Measurements from ENCODE around the gene PKN1.
"Not testable (repeated sequence)": the region's sequence is repeated elsewhere in the genome, so short reads cannot be mapped to it uniquely, and the experiment has no call there.

The PKN1 gene

DNA sequence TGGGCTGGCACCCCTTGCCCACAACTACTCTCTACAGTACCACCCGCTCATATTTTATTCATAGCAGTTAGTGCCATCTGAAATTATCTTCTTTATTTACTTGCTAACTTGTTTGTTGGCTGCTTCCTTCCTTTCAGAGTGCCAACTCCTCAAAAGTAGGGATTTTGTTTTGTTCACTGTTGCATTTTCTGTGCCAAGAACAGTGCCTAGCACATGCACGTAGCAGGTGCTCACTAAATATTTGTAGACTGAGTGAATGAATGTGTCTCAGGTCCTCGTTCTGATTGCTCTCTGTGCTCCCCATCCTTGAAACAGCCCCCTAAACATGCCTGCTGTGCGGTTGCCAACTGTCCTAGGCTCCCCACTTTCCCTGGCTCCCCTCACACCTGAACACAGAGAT is 61.3 kb downstream of the PKN1 start:
- no peak for DNase-seq

DNA sequence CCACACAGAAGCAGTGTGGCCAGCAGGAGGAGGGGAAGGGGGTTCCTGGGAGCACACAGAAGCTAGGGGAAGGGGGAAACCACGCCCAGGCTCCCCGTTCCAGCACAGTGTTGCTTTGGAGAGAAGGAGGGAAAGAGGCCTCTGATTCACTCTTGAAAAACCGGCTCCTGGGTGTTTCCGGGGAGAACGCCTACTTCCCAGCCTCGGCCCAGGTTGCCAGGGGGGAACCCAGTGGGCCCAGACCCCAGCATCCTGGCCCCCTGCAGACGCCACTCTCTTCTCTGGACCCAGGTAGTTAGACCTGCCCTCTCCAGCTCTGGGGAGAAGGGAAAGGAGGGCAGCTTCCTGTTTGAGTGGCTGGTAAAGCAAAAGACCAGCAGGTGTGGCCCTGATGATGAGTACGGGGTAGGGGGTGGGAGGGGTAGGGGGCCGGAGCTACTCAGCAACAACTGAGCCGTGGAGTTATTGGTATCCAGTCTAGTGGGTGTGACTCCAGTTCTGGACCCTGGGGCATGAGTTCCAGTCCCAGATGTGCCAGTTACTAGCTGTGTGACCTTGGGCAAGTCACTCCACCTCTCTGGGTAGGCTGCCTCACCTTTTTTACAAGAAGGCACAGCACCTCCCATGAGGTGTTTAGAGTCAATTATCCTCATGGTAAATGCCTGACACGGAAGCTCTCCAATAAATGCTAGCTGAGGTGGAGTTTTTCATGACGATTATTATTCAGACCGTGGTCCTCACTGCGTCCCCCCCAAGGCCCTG is 62.0 kb downstream of the PKN1 start:
- no peak for DNase-seq

DNA sequence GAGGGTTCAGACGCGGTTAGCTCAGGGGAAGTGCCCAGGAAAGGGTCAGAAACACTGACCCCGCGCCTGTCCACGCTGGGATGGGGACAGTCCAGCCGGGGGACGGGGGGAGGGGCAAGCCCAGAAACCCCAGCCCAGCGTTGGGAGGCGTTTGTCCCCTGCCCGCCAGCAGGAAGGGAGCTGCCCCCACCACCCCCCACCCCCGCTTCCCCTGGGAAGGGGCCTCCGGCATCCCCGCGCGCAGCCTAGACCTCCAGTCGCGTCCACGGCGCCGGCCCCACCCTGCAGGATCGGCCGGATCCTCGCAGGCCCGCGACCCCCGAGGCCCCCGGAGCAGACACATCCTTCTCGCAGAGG is 62.5 kb downstream of the PKN1 start:
- DNase-seq, result no peak

DNA sequence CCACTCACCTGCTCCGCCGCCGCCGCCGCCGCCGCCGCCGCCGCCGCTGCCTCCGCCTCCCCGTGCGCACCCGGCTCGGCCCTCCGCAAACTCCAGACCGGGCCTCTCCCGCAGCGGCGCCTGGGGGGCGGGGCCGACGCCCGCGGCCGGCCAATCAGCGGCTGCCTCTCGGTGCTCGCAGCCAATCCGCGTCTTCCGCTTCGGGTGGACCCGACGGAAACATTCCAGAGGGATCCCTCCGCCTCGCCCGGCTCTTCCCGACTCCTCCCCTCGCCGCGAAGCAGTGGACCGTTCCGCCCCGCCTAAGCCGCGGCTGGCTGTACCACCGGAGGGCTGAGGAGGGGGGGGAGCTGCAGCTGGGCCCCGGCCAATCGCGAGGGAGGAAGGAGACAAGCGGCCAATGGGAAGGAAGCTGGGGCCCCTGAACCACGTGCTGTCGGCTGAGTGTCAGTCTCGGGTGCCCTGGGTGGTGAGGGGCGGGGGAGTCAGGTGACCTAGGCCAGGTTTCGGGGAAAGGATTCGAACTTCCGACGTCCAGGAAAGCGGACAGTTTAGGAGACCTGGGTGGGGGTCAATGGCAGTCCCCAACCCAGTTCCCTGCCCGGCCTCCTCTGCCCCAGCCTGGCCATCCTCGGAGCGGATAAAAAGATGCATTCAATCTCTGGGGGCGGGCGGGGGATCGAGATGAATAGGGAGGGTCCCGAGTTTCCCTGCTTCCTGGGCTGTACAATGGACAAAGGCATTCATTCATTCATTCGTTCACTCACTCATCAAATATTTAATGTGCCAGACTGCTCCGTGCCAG is 63.1 kb downstream of the PKN1 start, which contains the start of gene GIPC1:
Gene GIPC1 (minus strand): TSS at position 99 of the 805 bp plus-strand sequence. CDS start 13,151 bp downstream, outside the sequence.
- DNase-seq, result peak; percentile 98

DNA sequence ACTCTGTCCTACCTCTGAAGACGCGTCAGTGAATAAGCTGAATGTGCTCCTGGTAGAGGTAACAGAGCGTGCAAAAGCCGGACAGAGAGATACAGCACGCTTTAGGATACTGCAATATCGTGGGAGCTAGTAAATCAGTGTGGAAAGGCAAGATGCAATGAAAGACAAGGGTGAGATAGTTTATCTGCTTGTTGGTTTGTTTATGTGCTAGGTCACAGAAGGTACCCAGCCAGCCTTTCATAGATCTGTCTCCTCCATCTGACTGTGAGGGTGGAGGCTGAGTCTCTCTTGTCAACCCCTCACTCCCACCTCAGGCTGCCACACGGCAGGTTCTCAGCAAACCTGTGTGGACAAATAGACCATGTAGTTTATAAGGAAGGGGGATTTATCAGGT is 63.7 kb downstream of the PKN1 start:
- DNase-seq, result no peak

DNA sequence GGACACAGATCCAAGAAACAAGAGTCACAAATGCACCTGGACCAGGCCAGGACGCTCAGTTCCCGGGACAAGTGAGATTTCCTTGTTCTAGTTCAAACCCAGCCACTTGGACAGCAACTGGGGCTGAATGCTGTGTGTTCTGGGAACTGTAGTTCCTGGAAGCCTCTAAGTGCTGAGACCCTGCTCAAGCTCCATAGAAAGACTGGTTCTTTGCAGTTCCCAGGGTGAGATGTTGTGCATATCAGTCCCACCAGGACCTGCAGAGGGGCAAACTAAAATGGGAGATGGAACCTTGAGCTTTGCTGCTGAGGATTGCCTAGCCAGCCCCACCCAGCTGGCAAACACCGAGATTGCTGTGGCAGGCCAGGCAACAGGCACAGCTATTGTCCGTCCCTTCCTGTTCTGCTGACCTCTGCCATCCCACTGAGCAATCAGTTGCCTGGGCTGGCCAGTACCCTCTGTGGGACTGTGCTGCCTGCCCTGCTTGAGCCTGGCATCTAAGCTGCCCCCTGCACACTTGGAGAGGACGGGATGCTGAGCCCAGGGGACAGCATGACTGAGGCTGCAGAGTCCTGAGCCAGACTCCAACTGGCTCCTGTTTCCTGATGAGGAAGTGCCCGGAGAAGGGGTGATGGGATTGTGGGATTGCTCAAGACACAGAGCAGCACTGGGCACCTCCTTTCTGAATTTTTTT is 64.3 kb downstream of the PKN1 start:
- peak; percentile 30 for DNase-seq

DNA sequence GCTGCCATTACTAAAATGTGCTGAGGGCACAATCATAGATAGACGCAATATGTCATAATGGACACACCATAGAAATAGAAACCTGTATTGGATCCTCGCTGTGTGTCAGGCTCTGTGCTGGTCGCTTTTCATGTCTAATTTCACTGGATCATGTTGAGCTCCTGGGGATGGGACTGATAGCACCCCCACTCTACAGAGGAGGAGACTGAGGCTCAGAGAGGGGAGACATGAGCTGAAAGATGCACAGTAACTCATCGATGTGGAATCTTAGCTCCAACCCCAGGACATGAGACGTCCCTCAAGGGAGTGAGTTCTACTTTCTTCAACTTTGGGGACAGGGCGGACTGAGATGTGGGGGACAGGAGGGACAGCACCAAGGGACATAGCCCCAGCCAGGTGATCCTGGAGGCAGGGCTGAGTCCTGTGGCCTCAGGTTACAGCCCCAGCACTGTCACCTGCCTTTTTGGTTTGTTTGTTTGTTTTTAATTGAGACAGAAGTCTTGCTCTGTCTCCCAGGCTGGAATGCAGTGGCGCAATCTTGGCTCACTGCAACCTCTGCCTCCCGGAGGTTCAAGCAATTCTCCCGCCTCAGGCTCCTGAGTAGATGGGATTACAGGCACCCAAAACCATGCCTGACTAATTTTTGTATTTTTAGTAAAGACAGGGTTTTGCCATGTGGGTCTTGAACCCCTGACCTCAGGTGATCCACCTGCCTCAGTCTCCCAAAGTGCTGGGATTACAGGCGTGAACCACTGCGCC is 69.4 kb downstream of the PKN1 start:
- no peak for DNase-seq

DNA sequence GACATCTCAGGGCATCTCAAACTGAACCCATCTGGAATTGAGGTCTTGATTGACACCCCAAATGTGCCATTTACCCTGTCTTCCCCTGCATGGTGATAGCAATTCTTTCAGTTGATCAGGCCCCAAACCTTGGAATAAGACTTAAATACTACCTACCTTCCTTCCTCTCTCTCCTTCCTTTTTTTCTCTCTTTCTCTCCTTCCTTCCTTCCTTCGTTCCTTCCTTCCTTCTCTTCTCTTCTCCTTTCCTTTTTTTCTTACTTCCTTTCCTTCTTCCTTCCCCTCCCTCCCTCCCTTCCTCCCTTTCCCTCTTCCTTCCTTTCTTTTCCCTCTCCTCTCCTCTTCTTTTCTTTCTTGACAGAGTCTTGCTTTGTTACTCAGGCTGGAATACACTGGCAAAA is 70.2 kb downstream of the PKN1 start:
- DNase-seq, result no peak

DNA sequence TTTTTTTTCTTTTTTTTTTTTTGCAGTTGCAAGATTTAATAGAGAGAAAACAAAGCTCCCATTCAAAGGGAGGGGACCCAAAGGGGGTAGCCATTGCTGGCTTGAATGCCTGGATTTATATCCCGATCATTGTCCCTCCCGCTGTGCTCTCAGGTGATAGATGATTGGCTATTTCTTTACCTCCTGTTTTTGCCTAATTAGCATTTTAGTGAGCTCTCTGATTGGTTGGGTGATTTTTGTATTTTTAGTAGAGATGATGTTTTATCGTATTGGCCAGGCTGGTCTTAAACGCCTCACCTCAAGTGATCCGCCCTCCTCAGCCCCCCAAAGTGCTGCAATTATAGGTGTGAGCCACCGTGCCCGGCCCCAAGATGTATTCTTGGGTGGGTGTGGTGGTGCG is 71.5 kb downstream of the PKN1 start:
- not testable (repeated sequence) for DNase-seq

DNA sequence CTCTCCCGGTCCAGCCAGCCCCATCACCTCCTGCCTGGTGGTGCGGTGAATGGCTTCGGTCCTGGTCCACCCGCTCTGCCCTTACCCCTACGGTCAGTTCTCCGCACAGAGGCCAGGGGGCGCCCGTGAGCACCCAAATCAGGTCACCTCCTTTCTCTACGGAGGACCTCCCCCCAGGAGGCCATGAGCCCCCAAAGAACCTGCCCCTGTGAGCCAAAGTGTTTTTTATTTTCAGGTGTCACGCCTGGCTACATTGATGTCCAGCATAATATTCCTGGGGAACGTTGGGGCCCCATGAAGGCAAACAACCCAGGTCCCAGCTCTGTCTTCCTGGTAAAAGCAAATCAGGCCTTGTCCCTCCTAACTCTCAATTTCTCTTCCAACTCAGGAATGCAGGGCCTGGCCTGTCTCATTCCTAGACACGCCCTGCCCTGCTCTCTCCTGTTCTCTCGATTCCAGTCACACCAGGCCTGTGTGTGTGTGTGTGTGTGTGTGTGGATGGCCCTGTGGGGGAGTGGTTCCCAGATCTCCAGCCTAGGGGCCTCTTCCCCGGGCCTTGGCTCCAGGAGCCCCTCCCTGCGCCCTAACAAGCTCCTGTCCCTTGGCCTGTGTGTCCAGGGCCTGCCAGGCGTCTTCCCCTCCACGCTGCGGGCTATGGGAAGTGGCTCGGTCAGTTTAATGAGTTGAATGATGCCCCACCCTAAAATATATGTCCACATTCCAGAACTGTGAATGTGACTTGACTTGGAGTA is 72.6 kb downstream of the PKN1 start:
- peak; percentile 13 for DNase-seq

DNA sequence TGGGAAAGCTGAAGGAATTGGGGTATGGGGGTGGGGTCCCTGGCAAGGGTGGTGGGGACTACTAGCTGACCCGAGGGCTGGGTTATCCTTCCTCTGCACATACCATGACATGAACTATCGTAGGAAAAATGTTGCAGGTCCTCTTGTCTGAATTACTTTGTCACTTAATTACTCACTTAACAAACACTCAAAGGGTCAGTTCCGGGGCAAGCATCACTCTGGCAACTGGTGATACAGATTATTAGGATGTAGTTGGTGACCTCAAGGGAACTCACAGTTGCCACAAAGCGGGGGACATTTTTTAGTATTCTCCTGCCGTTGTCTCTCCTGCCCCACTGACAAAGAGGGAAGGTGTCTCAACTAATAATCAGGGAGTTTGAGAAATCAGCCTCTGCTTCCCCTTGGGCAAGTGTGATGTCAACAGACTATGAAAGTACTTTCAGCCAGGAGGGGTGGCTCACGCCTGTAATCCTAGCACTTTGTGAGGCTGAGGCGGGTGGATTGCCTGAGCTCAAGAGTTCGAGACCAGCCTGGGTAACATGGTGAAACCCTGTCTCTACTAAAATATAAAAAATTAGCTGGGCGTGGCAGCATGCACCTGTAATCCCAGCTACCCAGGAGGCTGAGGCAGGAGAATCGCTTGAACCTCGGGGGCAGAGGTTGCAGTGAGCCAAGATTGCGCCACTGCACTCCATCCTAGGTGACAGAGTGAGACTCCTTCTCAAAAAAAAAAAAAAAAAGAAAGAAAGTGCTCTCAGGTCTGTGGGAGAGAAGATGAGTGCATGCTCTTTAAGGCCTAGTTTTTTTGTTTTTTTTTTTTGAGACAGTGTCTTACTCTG is 74.8 kb downstream of the PKN1 start:
- DNase-seq, result no peak

DNA sequence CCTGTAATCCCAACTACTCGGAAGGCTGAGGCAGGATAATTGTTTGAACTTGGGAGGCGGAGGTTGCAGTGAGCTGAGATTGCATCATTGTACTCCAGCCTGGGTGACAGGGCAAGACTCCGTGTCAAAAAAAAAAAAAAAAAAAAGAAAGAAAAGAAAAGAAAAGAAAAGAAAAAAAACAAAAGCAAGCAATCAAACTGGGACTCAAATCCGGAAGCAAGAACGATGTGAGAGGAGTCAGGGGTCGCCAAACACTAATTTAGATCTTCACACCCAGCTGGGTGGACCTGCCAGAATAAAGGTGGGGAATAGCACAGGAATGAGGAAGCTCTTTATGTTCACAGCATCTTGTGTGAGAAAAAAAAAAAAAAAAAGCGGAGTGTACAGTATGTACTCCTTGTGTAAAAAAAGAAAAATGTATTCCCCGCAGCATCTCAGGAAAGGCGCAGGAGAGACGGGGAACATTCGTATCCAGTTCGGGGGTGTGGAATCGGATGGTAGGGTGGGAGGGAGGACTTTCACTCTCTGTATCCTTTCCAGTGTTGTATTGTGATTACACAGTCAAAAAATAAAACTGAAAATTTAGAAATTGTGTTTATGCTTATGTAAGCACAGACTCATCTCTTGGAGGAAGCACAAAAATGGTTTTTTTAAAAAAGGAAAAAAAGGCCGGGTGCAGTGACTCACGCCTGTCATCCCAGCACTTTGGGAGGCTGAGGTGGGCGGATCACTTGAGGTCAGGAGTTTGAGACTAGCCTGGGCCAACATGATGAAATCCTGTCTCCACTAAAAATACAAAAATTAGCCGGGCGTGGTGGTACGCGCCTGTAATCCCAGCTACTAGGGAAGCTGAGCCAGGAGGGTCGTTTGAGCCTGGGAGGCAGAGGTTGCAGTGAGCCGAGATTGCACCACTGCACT is 77.5 kb downstream of the PKN1 start:
- DNase-seq, result no peak

DNA sequence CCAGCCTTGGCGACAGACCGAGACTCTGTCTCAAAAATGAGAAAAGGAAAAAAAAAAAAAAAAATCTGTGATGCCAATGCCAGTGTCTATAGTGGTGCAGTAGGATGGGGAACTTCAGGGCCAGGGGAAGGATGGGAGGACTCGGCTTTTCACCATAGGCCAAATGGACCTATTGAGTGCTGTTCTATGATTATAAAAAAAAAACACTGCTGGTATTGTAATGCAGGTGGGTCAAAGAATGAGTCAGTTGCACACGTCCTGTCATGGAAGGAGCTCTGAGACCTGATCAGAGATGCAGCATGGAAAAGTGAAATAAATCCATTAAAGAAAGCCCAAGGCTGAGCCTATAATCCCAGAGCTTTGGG is 78.1 kb downstream of the PKN1 start:
- DNase-seq, result no peak

DNA sequence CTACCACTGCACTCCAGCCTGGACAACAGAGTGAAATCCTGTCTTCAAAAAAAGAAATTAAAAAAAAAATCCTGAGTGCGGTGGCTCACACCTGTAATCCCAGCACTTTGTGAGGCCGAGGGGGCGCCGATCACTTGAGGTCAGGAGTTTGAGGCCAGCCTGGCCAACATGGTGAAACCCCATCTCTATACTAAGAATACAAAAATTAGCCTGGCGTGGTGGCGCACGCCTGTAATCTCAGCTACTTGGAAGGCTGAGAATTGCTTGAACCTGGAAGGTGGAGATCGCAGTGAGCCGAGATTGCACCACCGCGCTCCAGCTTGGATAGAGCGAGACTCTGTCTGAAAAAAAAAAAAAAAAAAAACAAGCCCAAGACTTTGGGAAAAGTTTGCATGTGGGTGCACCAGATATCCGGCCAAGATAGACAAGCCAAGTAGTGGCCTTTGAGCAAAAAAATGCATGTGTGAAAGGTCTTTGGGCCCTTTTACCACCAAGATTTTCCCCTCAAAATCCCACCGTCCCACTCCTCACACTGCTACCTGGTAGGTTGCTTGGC is 79.4 kb downstream of the PKN1 start:
- no peak for DNase-seq

DNA sequence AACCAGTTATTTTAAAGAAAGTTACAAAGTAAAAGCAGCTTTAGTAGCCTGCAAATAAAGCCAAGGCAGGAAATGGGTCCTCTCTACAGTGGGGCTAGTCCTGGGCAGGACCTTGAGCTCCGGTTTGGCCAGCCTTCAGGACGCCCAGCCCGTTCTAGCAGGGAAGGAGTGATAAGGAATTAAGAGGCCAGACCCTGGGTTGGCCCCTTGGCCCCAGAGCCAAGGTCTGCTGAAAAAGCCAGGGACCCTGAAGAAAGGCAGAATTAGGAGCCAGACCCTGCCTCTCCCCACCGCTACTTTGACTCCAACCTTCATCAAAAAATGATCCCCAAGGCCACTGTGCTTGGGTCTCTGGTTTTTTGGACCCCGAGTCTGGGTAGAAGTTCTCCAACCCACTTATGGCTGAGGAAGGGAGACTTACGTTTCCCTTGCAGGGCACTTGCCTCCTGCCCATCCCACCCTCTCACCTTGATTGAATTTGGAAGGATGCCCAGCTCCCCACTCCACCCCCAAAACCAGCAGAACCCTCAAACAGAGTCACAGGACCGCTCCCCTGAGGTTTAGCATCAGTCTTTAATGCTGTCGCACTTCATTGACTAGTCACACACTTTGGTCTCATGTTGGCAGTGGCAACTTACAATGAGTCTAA is 81.2 kb downstream of the PKN1 start:
- DNase-seq, result no peak

DNA sequence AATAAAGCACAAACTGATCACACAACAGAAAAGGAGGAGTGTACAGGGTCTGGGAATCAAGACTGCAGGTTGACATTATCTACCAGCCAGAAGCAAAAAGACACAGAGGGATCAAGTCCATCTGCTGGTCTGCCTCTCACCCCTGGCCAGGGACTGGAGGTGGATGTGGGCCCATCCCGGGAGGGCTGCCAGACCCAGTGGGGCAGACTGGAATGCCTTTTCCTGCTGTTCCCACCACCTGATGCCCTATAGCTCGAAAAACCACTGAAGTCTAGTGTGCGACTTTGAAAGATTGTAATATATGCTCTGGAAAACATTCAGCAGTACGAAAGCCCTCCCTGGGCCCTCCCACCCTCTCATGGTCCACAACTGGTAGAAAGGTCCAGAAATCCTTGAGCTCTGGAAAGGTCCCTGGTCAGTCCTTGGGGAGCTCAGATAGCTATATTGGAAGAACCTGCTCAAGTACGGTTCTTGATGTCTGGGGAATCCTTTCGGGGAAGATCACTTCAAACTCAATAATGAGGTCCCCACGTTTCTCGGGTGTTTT is 82.5 kb downstream of the PKN1 start:
- DNase-seq, result no peak

DNA sequence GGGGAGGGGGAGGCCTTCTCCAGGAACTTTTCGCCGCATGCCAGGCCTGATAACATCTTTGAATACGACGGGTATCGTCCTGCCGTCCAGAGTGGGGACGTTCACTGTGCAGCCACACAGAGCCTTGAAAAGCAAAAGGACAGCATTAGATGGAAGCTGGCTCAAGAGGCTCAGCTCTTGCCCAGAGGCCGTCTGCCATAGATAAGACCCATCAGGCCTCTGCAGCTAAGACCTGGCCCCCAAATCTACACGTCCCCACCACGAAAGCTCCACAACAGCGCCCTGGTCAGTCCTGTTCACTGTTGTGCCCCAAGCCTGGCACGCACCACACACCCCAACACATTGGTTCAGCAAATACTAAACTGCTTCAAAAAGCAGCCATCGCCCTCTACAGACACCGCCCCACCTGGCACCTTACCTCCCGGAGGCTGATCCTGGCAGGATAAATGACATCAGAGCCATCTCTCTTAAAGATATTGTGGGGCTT is 83.0 kb downstream of the PKN1 start:
- DNase-seq, result no peak

DNA sequence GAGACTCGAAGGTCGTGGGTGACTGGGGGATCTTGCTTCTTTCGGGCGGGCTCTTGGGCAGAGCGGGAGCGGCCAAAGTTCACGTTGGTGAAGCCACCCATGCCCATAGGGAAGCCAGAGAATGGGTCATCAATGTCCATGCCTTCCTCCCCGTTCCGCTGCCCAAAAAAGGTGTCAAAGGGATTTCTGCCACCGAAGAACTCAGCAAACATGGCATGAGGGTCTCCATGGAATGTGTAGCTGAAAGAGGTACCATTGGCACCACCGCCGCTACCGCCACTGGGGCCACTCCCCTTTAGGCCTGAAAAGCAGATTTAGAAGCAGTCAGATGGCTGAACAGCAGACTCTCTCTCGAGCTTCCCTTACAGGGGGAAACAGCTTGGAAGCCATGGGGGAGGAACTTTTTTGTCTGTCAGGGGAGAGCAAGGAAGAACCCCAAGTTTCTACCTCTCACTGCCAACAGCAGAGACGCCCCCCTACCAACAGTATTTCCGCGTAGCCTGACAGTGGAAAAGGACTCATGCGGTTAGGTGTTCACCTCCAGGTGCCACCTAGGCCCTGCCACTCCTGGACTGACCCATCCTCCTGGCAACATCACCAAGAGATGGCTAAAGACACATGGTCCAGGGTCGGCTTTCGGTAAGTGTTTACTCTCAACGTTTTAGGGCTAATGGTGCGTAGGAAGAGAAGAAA is 83.8 kb downstream of the PKN1 start:
- DNase-seq, result no peak
